ENCODE data around the gene TRABD2B. TPM values are rescaled to one million over a fixed set of nuclear protein-coding genes. Genes with fewer than 3 reads are reported as not detected.
A peak's percentile ranks its signal among the peaks of the same experiment; 100 is the strongest.

Gene TRABD2B
- total RNA-seq, 1 donor from 2014 or later = 6.2 TPM

GRCh38 chr1:47756006-47756405, 241.2 kb downstream of the TRABD2B start:
- Mint-ChIP-seq H3K4me3 (no peak overlapping the region), H3K9me3 (no peaks in the 10 kb centered on the region), H3K4me1 (peaks cover 28% of the 10 kb centered on the region), H3K36me3 (no peaks in the 10 kb centered on the region), H3K27ac (no peak overlapping the region), H3K27me3 (ENCODE audit: low read depth) (peaks cover 8% of the 10 kb centered on the region)
- DNase-seq (ENCODE audit: low spot score in 2 of 2, unreplicated experiment in 2 of 2) = no peak
- TF ChIP-seq CTCF (IDR thresholded peaks at IDR 0.05; ENCODE audit: unreplicated experiment) = no peak

GRCh38 chr1:47755101-47755990, 241.8 kb downstream of the TRABD2B start:
- Mint-ChIP-seq H3K9me3 (no peaks in the 10 kb centered on the region), H3K27me3 (ENCODE audit: low read depth) (peaks cover 9% of the 10 kb centered on the region), H3K4me1 (peaks cover 28% of the 10 kb centered on the region), H3K27ac (no peak overlapping the region), H3K36me3 (no peaks in the 10 kb centered on the region), H3K4me3 (no peak overlapping the region)
- peak; percentile 38 for TF ChIP-seq CTCF (IDR thresholded peaks at IDR 0.05; ENCODE audit: unreplicated experiment)
- DNase-seq (ENCODE audit: low spot score in 2 of 2, unreplicated experiment in 2 of 2) = no peak

- H3K27me3 Mint-ChIP-seq (ENCODE audit: low read depth) = peaks cover 7% of the 10 kb centered on the region
- H3K36me3 Mint-ChIP-seq = no peaks in the 10 kb centered on the region
- H3K4me1 Mint-ChIP-seq = peaks cover 20% of the 10 kb centered on the region
These were observed 243.0 kb downstream of the TRABD2B start for GRCh38 chr1:47754221-47754620.

GRCh38 chr1:47753808-47754207, 243.4 kb downstream of the TRABD2B start:
- Mint-ChIP-seq H3K27me3 (ENCODE audit: low read depth) (peaks cover 7% of the 10 kb centered on the region), H3K4me1 (peaks cover 19% of the 10 kb centered on the region), H3K27ac (no peak overlapping the region), H3K4me3 (no peak overlapping the region), H3K9me3 (no peaks in the 10 kb centered on the region), H3K36me3 (no peaks in the 10 kb centered on the region)
- TF ChIP-seq CTCF (IDR thresholded peaks at IDR 0.05; ENCODE audit: unreplicated experiment) = no peak
- DNase-seq (ENCODE audit: low spot score in 2 of 2, unreplicated experiment in 2 of 2) = no peak

More at GRCh38 chr1:47754221-47754620, 243.0 kb downstream of the TRABD2B start:
- H3K9me3 Mint-ChIP-seq = no peaks in the 10 kb centered on the region
- no peak for DNase-seq (ENCODE audit: low spot score in 2 of 2, unreplicated experiment in 2 of 2)
- H3K27ac Mint-ChIP-seq = no peak overlapping the region
- no peak overlapping the region for H3K4me3 Mint-ChIP-seq
- no peak for TF ChIP-seq CTCF (IDR thresholded peaks at IDR 0.05; ENCODE audit: unreplicated experiment)

GRCh38 chr1:47752559-47752958, 244.6 kb downstream of the TRABD2B start:
- TF ChIP-seq CTCF (IDR thresholded peaks at IDR 0.05; ENCODE audit: unreplicated experiment) = no peak
- H3K36me3 Mint-ChIP-seq = no peaks in the 10 kb centered on the region
- no peak overlapping the region for H3K27ac Mint-ChIP-seq
- H3K9me3 Mint-ChIP-seq = no peaks in the 10 kb centered on the region
- DNase-seq (ENCODE audit: low spot score in 2 of 2, unreplicated experiment in 2 of 2) = no peak
- no peak overlapping the region for H3K4me3 Mint-ChIP-seq
- peaks cover 19% of the 10 kb centered on the region for H3K4me1 Mint-ChIP-seq
- peaks cover 4% of the 10 kb centered on the region for H3K27me3 Mint-ChIP-seq (ENCODE audit: low read depth)

All from mesothelial cell of epicardium (in vitro differentiated cells).